ENCODE results near the gene CRIP2. TPM values are rescaled to one million over a fixed set of nuclear protein-coding genes. Genes with fewer than 3 reads are reported as not detected.

Gene CRIP2
- total and polyA plus RNA-seq, 2 donors (not counting 1 experiment from before 2014, with no cell fraction given): 6.0 to 81.6 TPM

DNA sequence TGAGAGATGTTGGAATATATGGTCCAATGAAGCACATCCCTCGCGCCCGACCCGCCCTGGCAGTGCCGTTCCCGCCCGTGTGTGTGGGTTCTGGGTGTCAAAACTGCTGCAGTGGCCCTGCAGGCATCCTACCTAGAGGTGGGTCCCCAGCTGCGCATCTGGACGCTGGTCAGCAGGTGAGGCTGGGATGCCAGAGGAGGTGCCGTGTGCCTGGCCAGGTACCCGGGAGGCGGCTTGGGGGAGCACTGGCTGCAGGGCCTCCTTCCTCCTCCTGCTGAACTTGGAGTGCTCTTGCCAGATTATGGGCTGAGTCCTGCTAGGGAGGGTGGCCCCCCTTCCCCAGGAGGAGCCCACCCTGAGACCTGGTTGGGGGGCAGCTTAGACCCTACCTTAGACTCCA is 49.8 kb upstream of the CRIP2 start:
- H3K4me1 Mint-ChIP-seq: peaks cover 32% of the 10 kb centered on the region
- DNase-seq (no peak), ATAC-seq (ENCODE audit: low read depth) (no peak)
- Histone ChIP-seq H3K4me2 (replicated peaks; ENCODE audit: low read depth, low read length, poor library complexity, severe bottlenecking) (no peak overlapping the region), H3K9ac (ENCODE audit: low read length) (no peak overlapping the region), H3K27ac (ENCODE audit: low read length in 2 of 2) (no peak overlapping the region), H3K79me2 (ENCODE audit: control insufficient read depth, insufficient read depth, low read length) (peaks cover 61% of the 10 kb centered on the region), H3K27me3 (replicated peaks in 1 of 4; ENCODE audit: control extremely low read depth in 1 of 4, control insufficient read depth in 3 of 4, insufficient read depth in 4 of 4, low read length in 3 of 4) (no peaks in the 10 kb centered on the region), H3K9me3 (ENCODE audit: control extremely low read depth in 1 of 3, control insufficient read depth in 2 of 3, insufficient read depth in 1 of 3, low read length in 2 of 3) (peaks cover 0 to 7% (median 0%) of the 10 kb centered on the region in 3 donors), H2AFZ (ENCODE audit: insufficient read depth, low read depth, low read length, poor library complexity, severe bottlenecking) (no peak overlapping the region), H3K4me3 (ENCODE audit: control extremely low read depth in 1 of 5, extremely low read depth in 1 of 5, insufficient read depth in 1 of 5, low read depth in 2 of 5, low read length in 4 of 5) (no peak overlapping the region), H3K4me1 (ENCODE audit: control insufficient read depth in 2 of 2, insufficient read depth in 2 of 2, low read length in 2 of 2) (peaks cover 20 to 23% of the 10 kb centered on the region in 2 donors), H3K36me3 (replicated peaks in 1 of 2; ENCODE audit: control extremely low read depth in 1 of 2, control insufficient read depth in 1 of 2, extremely low read depth in 1 of 2, insufficient read depth in 2 of 2, low read length in 1 of 2) (peaks cover 0 to 6% of the 10 kb centered on the region in 2 experiments), H4K20me1 (ENCODE audit: control insufficient read depth, insufficient read depth, low read length, poor library complexity, severe bottlenecking) (peaks cover 54% of the 10 kb centered on the region)
- H3K4me3 Mint-ChIP-seq: no peak overlapping the region
- intact Hi-C loops (cut with micrococcal nuclease): no loop called here
- 92% methylated on average over 12 of the region's 12 CpGs for WGBS (ENCODE audit: insufficient coverage)
- H3K9me3 Mint-ChIP-seq (ENCODE audit: insufficient read depth): peaks cover 2% of the 10 kb centered on the region
- TF ChIP-seq, protein P1, sequence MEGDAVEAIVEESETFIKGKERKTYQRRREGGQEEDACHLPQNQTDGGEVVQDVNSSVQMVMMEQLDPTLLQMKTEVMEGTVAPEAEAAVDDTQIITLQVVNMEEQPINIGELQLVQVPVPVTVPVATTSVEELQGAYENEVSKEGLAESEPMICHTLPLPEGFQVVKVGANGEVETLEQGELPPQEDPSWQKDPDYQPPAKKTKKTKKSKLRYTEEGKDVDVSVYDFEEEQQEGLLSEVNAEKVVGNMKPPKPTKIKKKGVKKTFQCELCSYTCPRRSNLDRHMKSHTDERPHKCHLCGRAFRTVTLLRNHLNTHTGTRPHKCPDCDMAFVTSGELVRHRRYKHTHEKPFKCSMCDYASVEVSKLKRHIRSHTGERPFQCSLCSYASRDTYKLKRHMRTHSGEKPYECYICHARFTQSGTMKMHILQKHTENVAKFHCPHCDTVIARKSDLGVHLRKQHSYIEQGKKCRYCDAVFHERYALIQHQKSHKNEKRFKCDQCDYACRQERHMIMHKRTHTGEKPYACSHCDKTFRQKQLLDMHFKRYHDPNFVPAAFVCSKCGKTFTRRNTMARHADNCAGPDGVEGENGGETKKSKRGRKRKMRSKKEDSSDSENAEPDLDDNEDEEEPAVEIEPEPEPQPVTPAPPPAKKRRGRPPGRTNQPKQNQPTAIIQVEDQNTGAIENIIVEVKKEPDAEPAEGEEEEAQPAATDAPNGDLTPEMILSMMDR (IDR thresholded peaks at IDR 0.05): no peak
- TF ChIP-seq EZH2 (IDR thresholded peaks at IDR 0.05; ENCODE audit: borderline replicate concordance, insufficient read depth, low read depth, low read length, poor library complexity, severe bottlenecking): no peak
- CTCF ChIA-PET: no interaction called here
- H3K27ac Mint-ChIP-seq: no peak overlapping the region
- POLR2A ChIA-PET: no interaction called here
- no peaks in the 10 kb centered on the region for H3K27me3 Mint-ChIP-seq

DNA sequence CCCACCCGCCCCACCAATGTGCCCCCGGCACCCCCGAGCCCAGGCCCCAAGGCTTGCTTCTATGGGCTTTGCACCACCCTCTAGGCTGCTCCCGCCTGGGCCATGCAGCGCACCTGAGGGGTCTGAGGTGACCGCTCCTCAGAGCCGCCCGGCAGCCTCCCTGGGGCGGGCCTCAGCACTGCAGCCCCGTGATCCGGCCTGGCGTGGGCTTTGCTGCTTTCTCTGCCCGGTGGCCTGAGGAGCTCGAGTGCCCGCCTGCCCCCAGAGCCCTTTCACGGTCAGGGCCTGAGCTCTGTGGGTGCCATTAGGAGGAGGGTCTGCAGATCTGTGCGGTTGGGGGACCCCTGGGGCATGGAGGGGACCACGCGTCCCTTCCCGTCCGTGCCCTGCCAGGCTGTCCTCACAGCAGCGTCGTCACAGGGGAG is 48.8 kb upstream of the CRIP2 start:
- 98% methylated on average over 20 of the region's 23 CpGs for WGBS (ENCODE audit: insufficient coverage)
- Mint-ChIP-seq H3K4me3 (no peak overlapping the region), H3K4me1 (peaks cover 30% of the 10 kb centered on the region), H3K27me3 (no peaks in the 10 kb centered on the region), H3K9me3 (ENCODE audit: insufficient read depth) (peaks cover 2% of the 10 kb centered on the region), H3K27ac (no peak overlapping the region)
- TF ChIP-seq, protein P1 (IDR thresholded peaks at IDR 0.05): no peak
- no peak for TF ChIP-seq EZH2 (IDR thresholded peaks at IDR 0.05; ENCODE audit: borderline replicate concordance, insufficient read depth, low read depth, low read length, poor library complexity, severe bottlenecking)
- intact Hi-C loops (cut with micrococcal nuclease): no loop called here
- POLR2A ChIA-PET: no interaction called here
- H3K4me2 ChIP-seq (replicated peaks; ENCODE audit: low read depth, low read length, poor library complexity, severe bottlenecking): no peak overlapping the region
- no peak overlapping the region for H3K9ac ChIP-seq (ENCODE audit: low read length)
- DNase-seq (no peak), ATAC-seq (ENCODE audit: low read depth) (no peak)
- H4K20me1 ChIP-seq (ENCODE audit: control insufficient read depth, insufficient read depth, low read length, poor library complexity, severe bottlenecking): peaks cover 57% of the 10 kb centered on the region
- H2AFZ ChIP-seq (ENCODE audit: insufficient read depth, low read depth, low read length, poor library complexity, severe bottlenecking): no peak overlapping the region
- peaks cover 64% of the 10 kb centered on the region for H3K79me2 ChIP-seq (ENCODE audit: control insufficient read depth, insufficient read depth, low read length)
- H3K4me1 ChIP-seq (ENCODE audit: control insufficient read depth in 2 of 2, insufficient read depth in 2 of 2, low read length in 2 of 2): peaks cover 15 to 16% of the 10 kb centered on the region in 2 donors
- no peaks in the 10 kb centered on the region for H3K27me3 ChIP-seq (replicated peaks in 1 of 4; ENCODE audit: control extremely low read depth in 1 of 4, control insufficient read depth in 3 of 4, insufficient read depth in 4 of 4, low read length in 3 of 4)
- peaks cover 0 to 7% (median 0%) of the 10 kb centered on the region in 3 donors for H3K9me3 ChIP-seq (ENCODE audit: control extremely low read depth in 1 of 3, control insufficient read depth in 2 of 3, insufficient read depth in 1 of 3, low read length in 2 of 3)
- H3K36me3 ChIP-seq (replicated peaks in 1 of 2; ENCODE audit: control extremely low read depth in 1 of 2, control insufficient read depth in 1 of 2, extremely low read depth in 1 of 2, insufficient read depth in 2 of 2, low read length in 1 of 2): peaks cover 0 to 13% of the 10 kb centered on the region in 2 experiments
- no peak overlapping the region for H3K4me3 ChIP-seq (ENCODE audit: control extremely low read depth in 1 of 5, extremely low read depth in 1 of 5, insufficient read depth in 1 of 5, low read depth in 2 of 5, low read length in 4 of 5)
- CTCF ChIA-PET: no interaction called here
- no peak overlapping the region for H3K27ac ChIP-seq (ENCODE audit: low read length in 2 of 2)

All from B cell (primary cell).